HepG2 (cell line): Measurements from ENCODE around the gene HOXC12. TPM values are rescaled to one million over a fixed set of nuclear protein-coding genes. Genes with fewer than 3 reads are reported as not detected.

Source experiments
- ATAC-seq: fragments of 200-7000 bp; cut with Tn5 transposase; 3 replicates; pipeline ENCODE4 v1.9.1; 2020; ENCODE audit warnings: mild to moderate bottlenecking, moderate library complexity
- BruUV-seq: library from RNA; stranded (reverse); fragments of 400-500 nt; replicated peaks from 2 replicates; lab custom pipeline; 2021; lab: Mats Ljungman, UMichigan
- CTCF ChIA-PET: fragments of 300-600 bp; formaldehyde crosslinking; extraction: SDS; loops from one replicate; lab custom pipeline; 2021; ENCODE audit warnings: low total read pairs, inconsistent platforms, low intra/inter-chr PET ratio; lab: Yijun Ruan, JAX
- POLR2A ChIA-PET: fragments of 350-600 bp; sonication (Branson Sonifier 250); formaldehyde crosslinking; loops from one replicate; lab custom pipeline; 2020; ENCODE audit warnings: antibody characterized with exemption, inconsistent platforms; lab: Yijun Ruan, JAX
- DNase-seq: peaks from one replicate; pipeline ENCODE4 v3.0.0-alpha.2; 2015; ENCODE audit warnings: low spot score
- FAIRE-seq: peaks from 3 replicates; lab custom pipeline; 2011; peaks lifted over from hg19 to GRCh38; lab: Jason Lieb, UNC
- H2AFZ ChIP-seq: one replicate; pipeline ENCODE4 v1.6.1; 2011; ENCODE audit warnings: low read length, inconsistent platforms
- H3K27ac ChIP-seq: fragments of 300-600 bp; 3 replicates; pipeline ENCODE4 v1.8.0; 2011; ENCODE audit warnings: mixed run types, mild to moderate bottlenecking, mixed read lengths, low read length, inconsistent platforms; ENCODE audit not compliant: insufficient read depth; ENCODE audit errors: extremely low read length
- H3K27me3 ChIP-seq, 2 experiments: fragments of 200-600 bp in 1 of 2; 2 replicates in 1 of 2; 3 replicates in 1 of 2; pipeline versions ENCODE4 v1.6.0 to v1.8.0; 2011; ENCODE audit warnings: low read length in 2 of 2, mild to moderate bottlenecking in 2 of 2, moderate library complexity in 2 of 2, inconsistent platforms in 1 of 2; ENCODE audit not compliant: insufficient read depth in 2 of 2, control insufficient read depth in 1 of 2
- H3K36me3 ChIP-seq, 2 experiments: fragments of 200-600 bp in 1 of 2; replicated peaks in 1 of 2; 2 replicates in 1 of 2; 3 replicates in 1 of 2; pipeline versions ENCODE4 v1.5.1 to v1.8.0; 2011; ENCODE audit warnings: low read length in 2 of 2, inconsistent platforms in 1 of 2; ENCODE audit not compliant: insufficient read depth in 2 of 2, control insufficient read depth in 1 of 2
- H3K4me1 ChIP-seq: 2 replicates; pipeline ENCODE4 v1.5.1; 2012; ENCODE audit warnings: low read length, inconsistent platforms; ENCODE audit not compliant: insufficient read depth
- H3K4me2 ChIP-seq: 2 replicates; pipeline ENCODE4 v1.6.0; 2011; ENCODE audit warnings: low read depth, low read length, inconsistent platforms
- H3K4me3 ChIP-seq, 3 experiments: fragments of 200-600 bp in 1 of 3; sonication (generic), shearing (Covaris generic) in 1 of 3; replicated peaks in 1 of 3; 2 replicates each; pipeline ENCODE4 v1.5.1; 2011 to 2016; ENCODE audit warnings: low read length in 3 of 3, inconsistent platforms in 2 of 3, low read depth in 2 of 3, mild to moderate bottlenecking in 2 of 3, control low read depth in 1 of 3, mixed read lengths in 1 of 3; ENCODE audit not compliant: insufficient read depth in 1 of 3
- H3K79me2 ChIP-seq: one replicate; pipeline ENCODE4 v1.6.1; 2011; ENCODE audit warnings: low read length, inconsistent platforms; ENCODE audit not compliant: insufficient read depth
- H3K9ac ChIP-seq: 2 replicates; pipeline ENCODE4 v1.6.0; 2011; ENCODE audit warnings: mild to moderate bottlenecking, low read depth, low read length, inconsistent platforms; ENCODE audit not compliant: insufficient read depth
- H3K9me3 ChIP-seq: 2 replicates; pipeline ENCODE4 v1.5.1; 2012; ENCODE audit warnings: mild to moderate bottlenecking, low read length
- H4K20me1 ChIP-seq: 2 replicates; pipeline ENCODE4 v1.6.0; 2011; ENCODE audit warnings: inconsistent platforms, mild to moderate bottlenecking, low read length, moderate library complexity; ENCODE audit not compliant: insufficient read depth
- ATF4 ChIP-seq, 2 experiments: fragments of 450-650 bp in 1 of 2; sonication (generic) in 1 of 2; formaldehyde crosslinking; IDR thresholded peaks; 2 replicates each; pipeline versions ENCODE4 v1.5.0 to v1.8.0; 2020 to 2022; ENCODE audit warnings: mild to moderate bottlenecking in 1 of 2, missing genetic modification reagents in 1 of 2
- DR1 ChIP-seq: sonication (generic); formaldehyde crosslinking; IDR thresholded peaks from 2 replicates; pipeline ENCODE4 v1.8.0; 2021; ENCODE audit warnings: mild to moderate bottlenecking, missing genetic modification reagents, inconsistent platforms
- FOSL1 ChIP-seq: sonication (generic); formaldehyde crosslinking; IDR thresholded peaks from 2 replicates; pipeline ENCODE4 v1.9.0; 2021; ENCODE audit warnings: missing genetic modification reagents, borderline replicate concordance
- GATA4 ChIP-seq: sonication (generic); IDR thresholded peaks from 2 replicates; pipeline ENCODE4 v1.6.1; 2016; ENCODE audit warnings: antibody characterized with exemption, low read depth, borderline replicate concordance
- JUN ChIP-seq: sonication (generic); formaldehyde crosslinking; IDR thresholded peaks from 2 replicates; pipeline ENCODE4 v1.4.0; 2020; ENCODE audit warnings: mild to moderate bottlenecking, missing genetic modification reagents
- JUNB ChIP-seq: sonication (generic); formaldehyde crosslinking; IDR thresholded peaks from 2 replicates; pipeline ENCODE4 v1.8.0; 2022; ENCODE audit warnings: missing genetic modification reagents, mild to moderate bottlenecking, borderline replicate concordance
- SAFB2 ChIP-seq: sonication (generic); formaldehyde crosslinking; IDR thresholded peaks from 2 replicates; pipeline ENCODE4 v1.5.1; 2020; ENCODE audit warnings: missing genetic modification reagents, low read depth, mild to moderate bottlenecking, borderline replicate concordance
- SP1 ChIP-seq, 2 experiments: fragments of 450-650 bp in 1 of 2; sonication (generic) in 1 of 2; formaldehyde crosslinking in 1 of 2; IDR thresholded peaks; 2 replicates each; pipeline versions ENCODE4 v1.4.0 to v1.6.1; 2016 to 2020; ENCODE audit warnings: missing genetic modification reagents in 1 of 2
- STAT5B ChIP-seq: sonication (generic); formaldehyde crosslinking; IDR thresholded peaks from 2 replicates; pipeline ENCODE4 v1.4.0; 2020; ENCODE audit warnings: missing genetic modification reagents
- ZC3H4 ChIP-seq: sonication (generic); formaldehyde crosslinking; IDR thresholded peaks from 2 replicates; pipeline ENCODE4 v1.4.0; 2020; ENCODE audit warnings: missing genetic modification reagents, borderline replicate concordance
- ZFP82 ChIP-seq: sonication (generic); formaldehyde crosslinking; IDR thresholded peaks from 2 replicates; pipeline ENCODE4 v1.5.1; 2020; ENCODE audit warnings: mild to moderate bottlenecking, missing genetic modification reagents, borderline replicate concordance
- ZNF382 ChIP-seq: sonication (generic); formaldehyde crosslinking; IDR thresholded peaks from 2 replicates; pipeline ENCODE4 v1.5.0; 2020; ENCODE audit warnings: missing genetic modification reagents, mild to moderate bottlenecking, borderline replicate concordance
- ZNF670 ChIP-seq: sonication (generic); formaldehyde crosslinking; IDR thresholded peaks from 2 replicates; pipeline ENCODE4 v1.8.0; 2022; ENCODE audit warnings: mild to moderate bottlenecking, missing genetic modification reagents, borderline replicate concordance
- ZNF790 ChIP-seq: sonication (generic); formaldehyde crosslinking; IDR thresholded peaks from 2 replicates; pipeline ENCODE4 v1.8.0; 2022; ENCODE audit warnings: missing genetic modification reagents, mild to moderate bottlenecking, borderline replicate concordance
- ZSCAN20 ChIP-seq: sonication (generic); formaldehyde crosslinking; IDR thresholded peaks from 2 replicates; pipeline ENCODE4 v1.4.0; 2020; ENCODE audit warnings: missing genetic modification reagents, mild to moderate bottlenecking, borderline replicate concordance
- WGBS: methylation state at CpG from one replicate; pipeline ENCODE4 v1.1.6; 2017; ENCODE audit warnings: low lambda C conversion rate; 5-methylcytosine and 5-hydroxymethylcytosine counted together
- in situ Hi-C: cut with HindIII; loops from 2 replicates; pipeline ENCODE4 v1.10.0; 2017; ENCODE audit warnings: low pct_unique_long_range_greater_than_20kb; ENCODE audit not compliant: extremely low pct_ligation_motif_present
- intact Hi-C: fragments of 100-400 bp; cut with micrococcal nuclease; formaldehyde crosslinking; loops from one replicate; pipeline ENCODE4 v1.10.0; 2022; ENCODE audit not compliant: unreplicated experiment
- polyA plus RNA-seq, 8 experiments: library from polyadenylated mRNA; depleted of rRNA in 3 of 8; stranded (reverse) in 7 of 8; unstranded in 1 of 8; fragments of >200 nt; fragmentation: Illumina TruSeq in 4 of 8; extraction: Trizol in 4 of 8; gene quantifications; 2 replicates each; pipeline versions ENCODE4 v1.2.1 to v1.2.3, GENCODE V29; 2011 to 2016; ENCODE audit warnings: low read depth in 4 of 8, missing spikeins in 1 of 8, mixed read lengths in 1 of 8; ENCODE audit not compliant: insufficient read depth in 1 of 8
- total RNA-seq, 5 experiments: library from RNA; depleted of rRNA; stranded (reverse); fragments of >200 nt; fragmentation: Illumina TruSeq; extraction: Trizol; gene quantifications; 2 replicates each; pipeline ENCODE4 v1.2.3, GENCODE V29; 2016; ENCODE audit warnings: low read depth in 1 of 5
- TF ChIP-seq, protein P1 (sequence below): sonication (generic); formaldehyde crosslinking; IDR thresholded peaks from 2 replicates; pipeline ENCODE4 v1.4.0; 2020; ENCODE audit warnings: missing genetic modification reagents
- TF ChIP-seq, protein P2 (sequence below): sonication (generic); formaldehyde crosslinking; IDR thresholded peaks from 2 replicates; pipeline ENCODE4 v1.4.0; 2020; ENCODE audit warnings: missing genetic modification reagents, borderline replicate concordance

The HOXC12 gene
- total and polyA plus RNA-seq, 2 of the 13 experiments (the other 11 are each of a cell fraction or from before 2014, with no cell fraction given), result not detected

DNA sequence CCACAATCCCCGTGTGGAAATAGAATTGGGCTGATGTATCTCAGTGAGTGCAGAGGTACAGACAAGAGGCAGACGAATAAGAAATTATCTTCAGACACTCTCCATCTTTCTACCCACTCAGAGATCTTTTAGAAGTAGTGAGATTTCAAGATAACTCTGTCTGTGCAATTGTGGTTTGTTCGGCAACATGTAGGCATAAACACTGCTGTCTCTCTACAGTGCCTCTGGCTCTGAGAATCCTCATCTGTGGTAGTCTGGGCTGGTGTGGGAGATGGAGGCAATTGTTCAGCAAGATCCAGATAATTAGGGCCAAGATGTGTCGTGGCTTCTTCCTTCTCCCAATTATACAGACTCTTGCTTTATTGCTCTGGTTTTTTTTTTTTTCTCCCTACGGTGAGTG lies 13.0 kb upstream of the HOXC12 start (continued):
- TF ChIP-seq, protein P1, sequence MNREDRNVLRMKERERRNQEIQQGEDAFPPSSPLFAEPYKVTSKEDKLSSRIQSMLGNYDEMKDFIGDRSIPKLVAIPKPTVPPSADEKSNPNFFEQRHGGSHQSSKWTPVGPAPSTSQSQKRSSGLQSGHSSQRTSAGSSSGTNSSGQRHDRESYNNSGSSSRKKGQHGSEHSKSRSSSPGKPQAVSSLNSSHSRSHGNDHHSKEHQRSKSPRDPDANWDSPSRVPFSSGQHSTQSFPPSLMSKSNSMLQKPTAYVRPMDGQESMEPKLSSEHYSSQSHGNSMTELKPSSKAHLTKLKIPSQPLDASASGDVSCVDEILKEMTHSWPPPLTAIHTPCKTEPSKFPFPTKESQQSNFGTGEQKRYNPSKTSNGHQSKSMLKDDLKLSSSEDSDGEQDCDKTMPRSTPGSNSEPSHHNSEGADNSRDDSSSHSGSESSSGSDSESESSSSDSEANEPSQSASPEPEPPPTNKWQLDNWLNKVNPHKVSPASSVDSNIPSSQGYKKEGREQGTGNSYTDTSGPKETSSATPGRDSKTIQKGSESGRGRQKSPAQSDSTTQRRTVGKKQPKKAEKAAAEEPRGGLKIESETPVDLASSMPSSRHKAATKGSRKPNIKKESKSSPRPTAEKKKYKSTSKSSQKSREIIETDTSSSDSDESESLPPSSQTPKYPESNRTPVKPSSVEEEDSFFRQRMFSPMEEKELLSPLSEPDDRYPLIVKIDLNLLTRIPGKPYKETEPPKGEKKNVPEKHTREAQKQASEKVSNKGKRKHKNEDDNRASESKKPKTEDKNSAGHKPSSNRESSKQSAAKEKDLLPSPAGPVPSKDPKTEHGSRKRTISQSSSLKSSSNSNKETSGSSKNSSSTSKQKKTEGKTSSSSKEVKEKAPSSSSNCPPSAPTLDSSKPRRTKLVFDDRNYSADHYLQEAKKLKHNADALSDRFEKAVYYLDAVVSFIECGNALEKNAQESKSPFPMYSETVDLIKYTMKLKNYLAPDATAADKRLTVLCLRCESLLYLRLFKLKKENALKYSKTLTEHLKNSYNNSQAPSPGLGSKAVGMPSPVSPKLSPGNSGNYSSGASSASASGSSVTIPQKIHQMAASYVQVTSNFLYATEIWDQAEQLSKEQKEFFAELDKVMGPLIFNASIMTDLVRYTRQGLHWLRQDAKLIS (CRISPR knock-in tag), result no peak
- no peak for TF ChIP-seq ZNF790 (CRISPR knock-in tag)
- TF ChIP-seq, all 625 proteins: peak for 0

GRCh38 chr12:53942467-53942997 lies 12.2 kb upstream of the HOXC12 start:
- Histone ChIP-seq H3K27me3 (peaks cover 11 to 85% of the 10 kb centered on the region in 2 experiments), H3K27ac (no peak overlapping the region), H2AFZ (no peak overlapping the region), H3K4me1 (no peaks in the 10 kb centered on the region), H3K4me2 (no peak overlapping the region), H3K36me3 (no peaks in the 10 kb centered on the region), H3K9ac (no peak overlapping the region), H4K20me1 (no peaks in the 10 kb centered on the region), H3K9me3 (no peaks in the 10 kb centered on the region), H3K79me2 (no peaks in the 10 kb centered on the region), H3K4me3 (no peak overlapping the region)
- DNase-seq, result no peak
- WGBS, result 8% methylated on average over 2 of the region's 2 CpGs
- in situ Hi-C loops (loop anchor here (25.0 kb wide), 1 partner anchor 155 kb away; no protein-coding TSS in a partner anchor), intact Hi-C loops (no loop called here)
- TF ChIP-seq, protein P2, sequence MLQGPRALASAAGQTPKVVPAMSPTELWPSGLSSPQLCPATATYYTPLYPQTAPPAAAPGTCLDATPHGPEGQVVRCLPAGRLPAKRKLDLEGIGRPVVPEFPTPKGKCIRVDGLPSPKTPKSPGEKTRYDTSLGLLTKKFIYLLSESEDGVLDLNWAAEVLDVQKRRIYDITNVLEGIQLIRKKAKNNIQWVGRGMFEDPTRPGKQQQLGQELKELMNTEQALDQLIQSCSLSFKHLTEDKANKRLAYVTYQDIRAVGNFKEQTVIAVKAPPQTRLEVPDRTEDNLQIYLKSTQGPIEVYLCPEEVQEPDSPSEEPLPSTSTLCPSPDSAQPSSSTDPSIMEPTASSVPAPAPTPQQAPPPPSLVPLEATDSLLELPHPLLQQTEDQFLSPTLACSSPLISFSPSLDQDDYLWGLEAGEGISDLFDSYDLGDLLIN (CRISPR knock-in tag), result no peak
- no peak for TF ChIP-seq JUN (CRISPR knock-in tag)
- no peak for TF ChIP-seq ZNF670 (CRISPR knock-in tag)
- no peak for TF ChIP-seq STAT5B
- TF ChIP-seq SAFB2 (CRISPR knock-in tag), result no peak
- TF ChIP-seq FOSL1 (CRISPR knock-in tag), result no peak
- TF ChIP-seq SP1 (IDR thresholded peaks at IDR 0.05), result no peak
- TF ChIP-seq SP1 (CRISPR knock-in tag; IDR thresholded peaks at IDR 0.05), result no peak
- no peak for TF ChIP-seq JUNB (CRISPR knock-in tag)
- no peak for TF ChIP-seq DR1
- no peak for TF ChIP-seq ZFP82 (CRISPR knock-in tag)
- TF ChIP-seq ZNF382 (CRISPR knock-in tag), result no peak
- TF ChIP-seq ATF4 (CRISPR knock-in tag; IDR thresholded peaks at IDR 0.05), result no peak
- TF ChIP-seq ZC3H4, result no peak
- TF ChIP-seq GATA4, result no peak
- TF ChIP-seq ZSCAN20 (CRISPR knock-in tag), result no peak
- POLR2A ChIA-PET, result no interaction called here
- CTCF ChIA-PET, result no interaction called here
- FAIRE-seq, result no peak
- no TSS peak for BruUV-seq
- ATAC-seq, result no peak
